Nephron progenitor cell (in vitro differentiated cells): ENCODE results near the gene STARD8.

Experiments used
- DNase-seq: peaks from one replicate; pipeline ENCODE4 v3.0.0; 2021
- H3K27ac Mint-ChIP-seq: 2 replicates; pipeline ENCODE4 v1.8.0; 2021; ENCODE audit warnings: mild to moderate bottlenecking, moderate library complexity, mixed read lengths
- H3K27me3 Mint-ChIP-seq: 2 replicates; pipeline ENCODE4 v1.8.0; 2021; ENCODE audit warnings: mild to moderate bottlenecking, low read depth, mixed read lengths; ENCODE audit not compliant: poor library complexity
- H3K36me3 Mint-ChIP-seq: 2 replicates; pipeline ENCODE4 v1.8.0; 2021; ENCODE audit warnings: low read depth, mixed read lengths
- H3K4me1 Mint-ChIP-seq: 2 replicates; pipeline ENCODE4 v1.8.0; 2021; ENCODE audit warnings: mixed read lengths
- H3K4me3 Mint-ChIP-seq: 2 replicates; pipeline ENCODE4 v1.8.0; 2021; ENCODE audit warnings: mild to moderate bottlenecking, moderate library complexity, mixed read lengths
- H3K9me3 Mint-ChIP-seq: 2 replicates; pipeline ENCODE4 v1.8.0; 2021; ENCODE audit warnings: mild to moderate bottlenecking, moderate library complexity, mixed read lengths
- TF ChIP-seq, protein P1 (sequence below): fragments of 200-600 bp; sonication (generic); IDR thresholded peaks from 2 replicates; pipeline ENCODE4 v1.5.0; 2021; ENCODE audit warnings: antibody characterized with exemption

STARD8 gene

GRCh38 chrX:68710870-68711576 lies 63.6 kb downstream of the STARD8 start:
- TF ChIP-seq, protein P1, sequence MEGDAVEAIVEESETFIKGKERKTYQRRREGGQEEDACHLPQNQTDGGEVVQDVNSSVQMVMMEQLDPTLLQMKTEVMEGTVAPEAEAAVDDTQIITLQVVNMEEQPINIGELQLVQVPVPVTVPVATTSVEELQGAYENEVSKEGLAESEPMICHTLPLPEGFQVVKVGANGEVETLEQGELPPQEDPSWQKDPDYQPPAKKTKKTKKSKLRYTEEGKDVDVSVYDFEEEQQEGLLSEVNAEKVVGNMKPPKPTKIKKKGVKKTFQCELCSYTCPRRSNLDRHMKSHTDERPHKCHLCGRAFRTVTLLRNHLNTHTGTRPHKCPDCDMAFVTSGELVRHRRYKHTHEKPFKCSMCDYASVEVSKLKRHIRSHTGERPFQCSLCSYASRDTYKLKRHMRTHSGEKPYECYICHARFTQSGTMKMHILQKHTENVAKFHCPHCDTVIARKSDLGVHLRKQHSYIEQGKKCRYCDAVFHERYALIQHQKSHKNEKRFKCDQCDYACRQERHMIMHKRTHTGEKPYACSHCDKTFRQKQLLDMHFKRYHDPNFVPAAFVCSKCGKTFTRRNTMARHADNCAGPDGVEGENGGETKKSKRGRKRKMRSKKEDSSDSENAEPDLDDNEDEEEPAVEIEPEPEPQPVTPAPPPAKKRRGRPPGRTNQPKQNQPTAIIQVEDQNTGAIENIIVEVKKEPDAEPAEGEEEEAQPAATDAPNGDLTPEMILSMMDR: peak; percentile 51
- no peaks in the 10 kb centered on the region for H3K27me3 Mint-ChIP-seq
- no peak overlapping the region for H3K27ac Mint-ChIP-seq
- DNase-seq: peak; percentile 48
- H3K9me3 Mint-ChIP-seq: peaks cover 38% of the 10 kb centered on the region
- H3K4me1 Mint-ChIP-seq: peaks cover 18% of the 10 kb centered on the region
- H3K36me3 Mint-ChIP-seq: peaks cover 7% of the 10 kb centered on the region
- no peak overlapping the region for H3K4me3 Mint-ChIP-seq

GRCh38 chrX:68711845-68712244 lies 64.4 kb downstream of the STARD8 start:
- no peak overlapping the region for H3K27ac Mint-ChIP-seq
- H3K27me3 Mint-ChIP-seq: no peaks in the 10 kb centered on the region
- H3K36me3 Mint-ChIP-seq: peaks cover 7% of the 10 kb centered on the region
- no peak for DNase-seq
- H3K9me3 Mint-ChIP-seq: peaks cover 46% of the 10 kb centered on the region
- TF ChIP-seq, protein P1: no peak
- peaks cover 18% of the 10 kb centered on the region for H3K4me1 Mint-ChIP-seq
- H3K4me3 Mint-ChIP-seq: no peak overlapping the region

GRCh38 chrX:68714856-68715255 lies 67.4 kb downstream of the STARD8 start:
- Mint-ChIP-seq H3K36me3 (peaks cover 10% of the 10 kb centered on the region), H3K9me3 (peaks cover 51% of the 10 kb centered on the region), H3K4me3 (no peak overlapping the region), H3K27me3 (no peaks in the 10 kb centered on the region), H3K4me1 (peaks cover 14% of the 10 kb centered on the region), H3K27ac (no peak overlapping the region)
- TF ChIP-seq, protein P1: no peak
- no peak for DNase-seq

DNA sequence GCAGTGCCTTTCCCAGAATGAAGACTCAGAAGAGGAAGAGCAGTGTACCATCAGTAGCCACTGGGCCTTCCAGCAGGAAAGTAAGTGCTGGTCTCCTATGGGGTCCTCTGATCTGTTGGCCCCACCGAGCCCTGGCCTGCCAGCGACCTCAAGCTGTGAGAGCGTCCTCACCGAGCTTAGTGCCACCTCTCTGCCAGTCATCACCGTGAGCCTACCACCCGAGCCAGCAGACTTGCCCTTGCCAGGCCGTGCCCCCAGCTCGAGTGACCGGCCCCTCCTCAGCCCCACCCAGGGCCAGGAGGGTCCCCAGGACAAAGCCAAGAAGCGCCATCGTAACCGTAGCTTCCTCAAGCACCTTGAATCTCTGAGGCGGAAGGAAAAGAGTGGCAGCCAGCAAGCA lies 69.7 kb downstream of the STARD8 start:
- Mint-ChIP-seq H3K36me3 (peaks cover 11% of the 10 kb centered on the region), H3K27ac (peak overlapping the region; percentile 86), H3K9me3 (peaks cover 58% of the 10 kb centered on the region), H3K27me3 (no peaks in the 10 kb centered on the region), H3K4me1 (peaks cover 9% of the 10 kb centered on the region), H3K4me3 (no peak overlapping the region)
- no peak for DNase-seq
- TF ChIP-seq, protein P1: no peak

DNA sequence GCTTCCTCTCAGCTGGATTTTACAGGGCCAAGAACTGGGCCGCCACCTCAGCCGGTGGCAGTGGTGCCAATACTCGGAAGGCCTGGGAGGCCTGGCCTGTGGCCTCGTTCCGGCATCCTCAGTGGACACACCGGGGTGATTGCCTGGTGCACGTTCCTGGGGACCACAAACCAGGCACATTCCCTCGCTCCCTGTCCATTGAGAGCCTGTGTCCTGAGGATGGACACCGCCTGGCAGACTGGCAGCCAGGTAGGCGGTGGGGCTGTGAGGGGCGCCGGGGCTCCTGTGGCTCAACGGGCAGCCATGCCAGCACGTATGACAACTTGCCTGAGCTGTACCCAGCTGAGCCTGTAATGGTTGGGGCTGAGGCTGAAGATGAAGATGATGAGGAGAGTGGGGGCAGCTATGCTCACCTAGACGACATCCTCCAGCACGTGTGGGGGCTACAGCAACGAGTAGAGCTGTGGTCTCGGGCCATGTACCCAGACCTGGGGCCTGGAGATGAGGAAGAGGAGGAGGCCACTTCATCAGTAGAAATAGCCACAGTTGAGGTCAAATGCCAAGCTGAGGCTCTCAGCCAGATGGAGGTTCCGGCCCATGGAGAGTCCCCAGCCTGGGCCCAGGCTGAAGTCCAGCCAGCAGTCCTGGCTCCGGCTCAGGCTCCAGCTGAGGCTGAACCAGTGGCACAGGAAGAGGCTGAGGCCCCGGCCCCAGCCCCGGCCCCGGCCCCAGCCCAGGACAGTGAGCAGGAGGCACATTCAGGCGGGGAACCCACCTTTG lies 70.4 kb downstream of the STARD8 start:
- DNase-seq: no peak

More for the DNA sequence above, 70.4 kb downstream of the STARD8 start:
- TF ChIP-seq, protein P1: no peak
- Mint-ChIP-seq H3K27me3 (no peaks in the 10 kb centered on the region), H3K36me3 (peaks cover 11% of the 10 kb centered on the region), H3K4me1 (peaks cover 9% of the 10 kb centered on the region), H3K4me3 (no peak overlapping the region), H3K27ac (no peak overlapping the region), H3K9me3 (peaks cover 56% of the 10 kb centered on the region)
